IPS-20b (cell line): Measurements from ENCODE around the gene CACNA1C.

ENCODE experiments used
- H3K27ac ChIP-seq: one replicate; pipeline ENCODE4 v1.5.1; 2013; ENCODE audit warnings: low read length
- H3K27me3 ChIP-seq: 2 replicates; pipeline ENCODE4 v1.6.1; 2013; ENCODE audit warnings: mild to moderate bottlenecking, low read length, inconsistent platforms; ENCODE audit not compliant: insufficient read depth
- H3K36me3 ChIP-seq: 2 replicates; pipeline ENCODE4 v1.6.1; 2013; ENCODE audit warnings: low read depth, mild to moderate bottlenecking, inconsistent platforms, low read length, moderate library complexity; ENCODE audit not compliant: insufficient read depth
- H3K4me1 ChIP-seq: 2 replicates; pipeline ENCODE4 v1.6.1; 2013; ENCODE audit warnings: mild to moderate bottlenecking, control low read depth, inconsistent platforms, low read length, moderate library complexity; ENCODE audit not compliant: insufficient read depth
- H3K4me3 ChIP-seq: 2 replicates; pipeline ENCODE4 v1.5.1; 2013; ENCODE audit warnings: mild to moderate bottlenecking, low read length, inconsistent platforms
- H3K9ac ChIP-seq: 2 replicates; pipeline ENCODE4 v1.6.1; 2013; ENCODE audit warnings: low read depth, mild to moderate bottlenecking, inconsistent platforms, low read length, moderate library complexity
- H3K9me3 ChIP-seq: 2 replicates; pipeline ENCODE4 v1.6.1; 2013; ENCODE audit warnings: mild to moderate bottlenecking, low read depth, low read length, inconsistent platforms; ENCODE audit not compliant: insufficient read depth

CACNA1C gene

GRCh38 chr12:2615665-2616402, 563.0 kb downstream of the CACNA1C start:
- Histone ChIP-seq H3K4me1 (no peaks in the 10 kb centered on the region), H3K27me3 (no peaks in the 10 kb centered on the region), H3K36me3 (no peaks in the 10 kb centered on the region), H3K9me3 (no peaks in the 10 kb centered on the region), H3K4me3 (no peak overlapping the region), H3K9ac (no peak overlapping the region), H3K27ac (no peak overlapping the region)

GRCh38 chr12:2616763-2617162, 564.0 kb downstream of the CACNA1C start:
- H3K4me1 ChIP-seq = no peaks in the 10 kb centered on the region
- H3K27ac ChIP-seq = no peak overlapping the region
- no peak overlapping the region for H3K9ac ChIP-seq
- no peaks in the 10 kb centered on the region for H3K27me3 ChIP-seq
- H3K9me3 ChIP-seq = no peaks in the 10 kb centered on the region
- H3K4me3 ChIP-seq = no peak overlapping the region
- no peaks in the 10 kb centered on the region for H3K36me3 ChIP-seq

GRCh38 chr12:2617365-2617764, 564.6 kb downstream of the CACNA1C start:
- Histone ChIP-seq H3K27ac (no peak overlapping the region), H3K36me3 (no peaks in the 10 kb centered on the region), H3K9me3 (no peaks in the 10 kb centered on the region)

GRCh38 chr12:2618291-2618995, 565.7 kb downstream of the CACNA1C start:
- Histone ChIP-seq H3K9me3 (no peaks in the 10 kb centered on the region), H3K4me1 (no peaks in the 10 kb centered on the region), H3K36me3 (no peaks in the 10 kb centered on the region), H3K27ac (no peak overlapping the region), H3K9ac (no peak overlapping the region), H3K4me3 (no peak overlapping the region), H3K27me3 (no peaks in the 10 kb centered on the region; the same call in 1 of the 2 replicates)

More at GRCh38 chr12:2617365-2617764, 564.6 kb downstream of the CACNA1C start:
- Histone ChIP-seq H3K9ac (no peak overlapping the region), H3K4me3 (no peak overlapping the region), H3K4me1 (no peaks in the 10 kb centered on the region), H3K27me3 (no peaks in the 10 kb centered on the region; the same call in 1 of the 2 replicates)

- Histone ChIP-seq H3K9ac (no peak overlapping the region), H3K4me1 (no peaks in the 10 kb centered on the region), H3K36me3 (no peaks in the 10 kb centered on the region), H3K27ac (no peak overlapping the region), H3K9me3 (no peaks in the 10 kb centered on the region), H3K4me3 (no peak overlapping the region), H3K27me3 (no peaks in the 10 kb centered on the region; the same call in 1 of the 2 replicates)
These were observed 566.3 kb downstream of the CACNA1C start for GRCh38 chr12:2619136-2619535.

- Histone ChIP-seq H3K4me1 (peaks cover 8% of the 10 kb centered on the region; the same call in 1 of the 2 replicates), H3K27me3 (no peaks in the 10 kb centered on the region; the same call in 1 of the 2 replicates), H3K9me3 (no peaks in the 10 kb centered on the region), H3K36me3 (no peaks in the 10 kb centered on the region), H3K27ac (no peak overlapping the region), H3K4me3 (no peak overlapping the region), H3K9ac (no peak overlapping the region)
These were observed 569.7 kb downstream of the CACNA1C start for GRCh38 chr12:2622460-2622859.

GRCh38 chr12:2623472-2623871, 570.7 kb downstream of the CACNA1C start:
- Histone ChIP-seq H3K4me1 (peaks cover 8% of the 10 kb centered on the region; the same call in 1 of the 2 replicates), H3K9ac (no peak overlapping the region), H3K36me3 (no peaks in the 10 kb centered on the region), H3K9me3 (no peaks in the 10 kb centered on the region), H3K27ac (no peak overlapping the region), H3K4me3 (no peak overlapping the region), H3K27me3 (no peaks in the 10 kb centered on the region; the same call in 1 of the 2 replicates)

GRCh38 chr12:2624543-2625288, 571.9 kb downstream of the CACNA1C start:
- peaks cover 8% of the 10 kb centered on the region; the same call in 1 of the 2 replicates for H3K4me1 ChIP-seq
- H3K9me3 ChIP-seq = no peaks in the 10 kb centered on the region
- H3K9ac ChIP-seq = peak overlapping the region; percentile 40; the same call in 1 of the 2 replicates
- H3K36me3 ChIP-seq = no peaks in the 10 kb centered on the region
- H3K27ac ChIP-seq = no peak overlapping the region
- no peaks in the 10 kb centered on the region; the same call in 1 of the 2 replicates for H3K27me3 ChIP-seq
- no peak overlapping the region for H3K4me3 ChIP-seq

GRCh38 chr12:2625289-2625612, 572.5 kb downstream of the CACNA1C start:
- Histone ChIP-seq H3K36me3 (no peaks in the 10 kb centered on the region), H3K27ac (no peak overlapping the region), H3K9ac (no peak overlapping the region), H3K4me1 (peaks cover 8% of the 10 kb centered on the region; the same call in 1 of the 2 replicates), H3K27me3 (no peaks in the 10 kb centered on the region; the same call in 1 of the 2 replicates), H3K9me3 (no peaks in the 10 kb centered on the region), H3K4me3 (no peak overlapping the region)

GRCh38 chr12:2627076-2627834, 574.5 kb downstream of the CACNA1C start:
- Histone ChIP-seq H3K36me3 (no peaks in the 10 kb centered on the region), H3K9ac (no peak overlapping the region), H3K4me3 (no peak overlapping the region), H3K4me1 (peaks cover 8% of the 10 kb centered on the region; the same call in 1 of the 2 replicates), H3K9me3 (no peaks in the 10 kb centered on the region), H3K27me3 (no peaks in the 10 kb centered on the region; the same call in 1 of the 2 replicates), H3K27ac (no peak overlapping the region)

GRCh38 chr12:2627835-2628191, 575.0 kb downstream of the CACNA1C start:
- no peaks in the 10 kb centered on the region for H3K9me3 ChIP-seq
- no peaks in the 10 kb centered on the region for H3K36me3 ChIP-seq
- H3K9ac ChIP-seq = no peak overlapping the region
- H3K27me3 ChIP-seq = no peaks in the 10 kb centered on the region
- H3K4me3 ChIP-seq = no peak overlapping the region
- no peak overlapping the region for H3K27ac ChIP-seq
- peaks cover 8% of the 10 kb centered on the region; the same call in 1 of the 2 replicates for H3K4me1 ChIP-seq
